T-helper 2 cell treated with Interferon-gamma antibody and Interleukin-4, amounts not matched to agents 100 ng/mL and 5 ng/mL, for 36 hours (primary cell): ENCODE measurements around the gene ACACB. TPM values are rescaled to one million over a fixed set of nuclear protein-coding genes. Genes with fewer than 3 reads are reported as not detected.

ENCODE experiments used
- intact Hi-C: fragments of 100-400 bp; cut with micrococcal nuclease; formaldehyde crosslinking; loops from one replicate; pipeline ENCODE4 v1.15.1; 2023
- total RNA-seq: library from RNA; stranded (reverse); gene quantifications from 2 replicates; pipeline ENCODE4 v1.2.3, GENCODE V29; 2022

ACACB gene
- 15.0 and 16.0 TPM in 2 replicates for total RNA-seq

- intact Hi-C loops: no loop called here
These were observed at the start of gene ACACB for GRCh38 chr12:109115758-109116610. TSS of gene ACACB (plus strand) at chr12:109116587. CDS start at chr12:109139406, 22,819 bp downstream.

- intact Hi-C loops: no loop called here
These were observed 46.8 kb upstream of the ACACB start for GRCh38 chr12:109069307-109070271.

GRCh38 chr12:109074866-109075265 is 41.5 kb upstream of the ACACB start:
- intact Hi-C loops: no loop called here

- intact Hi-C loops: no loop called here
These were observed 33.6 kb upstream of the ACACB start for GRCh38 chr12:109082751-109083150.

- intact Hi-C loops: no loop called here
These were observed 32.0 kb upstream of the ACACB start for GRCh38 chr12:109084425-109084824.

- intact Hi-C loops: no loop called here
These were observed 30.8 kb upstream of the ACACB start for GRCh38 chr12:109085590-109085989.

DNA sequence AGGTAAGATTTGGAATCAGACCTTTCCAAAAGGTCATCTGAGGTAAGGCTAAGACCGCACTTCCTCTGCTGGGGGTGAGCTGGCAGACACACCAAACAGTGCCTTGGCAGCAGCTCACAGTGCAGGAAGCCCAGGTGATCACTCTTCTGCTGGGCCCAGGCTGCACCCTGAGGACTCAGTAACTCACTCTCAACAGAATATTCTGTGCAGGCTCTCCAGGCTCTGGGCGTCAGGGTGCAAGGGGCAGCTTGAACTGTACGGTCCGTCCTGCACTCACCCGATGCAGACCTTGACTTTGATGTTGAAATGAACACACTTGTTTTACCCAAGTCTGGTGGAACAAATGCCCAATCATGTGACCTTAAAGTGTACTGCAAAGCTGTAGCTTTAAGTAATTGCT is 29.1 kb upstream of the ACACB start:
- intact Hi-C loops: no loop called here

DNA sequence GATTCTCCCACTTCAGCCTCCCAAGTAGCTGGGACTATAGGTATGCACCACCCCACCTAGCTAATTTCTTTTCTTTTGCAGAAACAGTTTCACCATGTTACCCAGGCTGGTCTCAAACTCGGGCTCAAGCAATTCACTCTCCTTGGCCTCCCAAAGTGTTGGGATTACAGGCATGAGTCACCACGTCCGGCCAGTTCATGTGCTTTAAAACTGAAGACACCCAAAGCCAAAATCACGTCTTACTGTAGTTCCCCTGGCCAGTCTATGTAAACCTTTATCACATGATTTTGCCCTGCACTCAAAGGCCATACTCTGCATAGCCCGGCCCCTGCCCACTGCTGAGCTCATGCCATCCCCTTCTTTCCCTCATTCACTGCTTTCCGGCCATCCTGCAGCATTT is 27.6 kb upstream of the ACACB start:
- intact Hi-C loops: no loop called here

DNA sequence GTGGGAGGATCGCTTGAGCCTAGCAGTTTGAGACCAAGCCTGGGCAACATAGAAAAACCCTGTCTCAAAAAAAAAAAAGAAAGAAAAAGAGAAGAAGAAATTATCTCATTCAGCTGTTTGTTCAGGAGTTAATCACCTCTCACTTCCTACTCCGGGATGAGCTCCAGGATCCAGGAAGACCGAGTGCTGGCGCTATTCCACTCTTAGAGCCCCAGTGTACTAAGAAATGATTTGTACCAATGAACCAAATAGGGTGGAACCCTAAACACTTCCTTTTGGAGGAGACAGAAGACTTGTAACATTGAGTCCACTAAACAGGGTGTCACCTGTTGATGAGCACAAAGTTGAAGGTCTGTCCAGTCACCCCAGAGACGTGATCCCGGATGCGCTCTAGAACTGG is 26.7 kb upstream of the ACACB start:
- intact Hi-C loops: loop anchor here (10.0 kb wide), 1 partner anchor 425 kb away; no protein-coding TSS in a partner anchor

DNA sequence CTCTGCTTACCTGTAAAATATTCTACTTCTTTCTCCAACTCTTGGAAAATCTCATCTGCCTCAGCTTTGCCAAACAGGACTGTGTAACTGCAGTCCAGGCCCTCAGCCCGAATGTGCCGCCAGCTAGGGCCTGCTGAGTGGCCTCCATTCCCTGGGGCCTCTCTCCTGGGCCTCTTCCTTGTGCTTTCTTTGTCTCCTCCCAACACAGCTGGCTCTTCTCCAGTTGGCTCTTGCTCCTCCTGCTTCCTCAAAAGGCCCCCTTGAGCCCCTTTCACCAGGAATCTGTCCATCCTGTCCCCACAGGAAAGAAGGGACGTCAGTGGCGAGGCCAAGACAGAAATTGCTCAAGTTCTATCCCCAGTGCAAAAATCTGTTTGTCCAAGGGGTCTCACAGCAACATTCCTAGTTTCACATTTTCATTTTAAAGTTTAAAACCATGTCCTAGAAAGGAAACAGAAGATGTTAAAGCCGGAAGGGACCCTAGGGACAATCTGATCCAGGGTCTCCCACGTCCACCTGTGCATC is 23.8 kb upstream of the ACACB start:
- intact Hi-C loops: loop anchor here (1.0 to 10.0 kb wide), 4 partner anchors 39 to 529 kb away; no protein-coding TSS in a partner anchor

DNA sequence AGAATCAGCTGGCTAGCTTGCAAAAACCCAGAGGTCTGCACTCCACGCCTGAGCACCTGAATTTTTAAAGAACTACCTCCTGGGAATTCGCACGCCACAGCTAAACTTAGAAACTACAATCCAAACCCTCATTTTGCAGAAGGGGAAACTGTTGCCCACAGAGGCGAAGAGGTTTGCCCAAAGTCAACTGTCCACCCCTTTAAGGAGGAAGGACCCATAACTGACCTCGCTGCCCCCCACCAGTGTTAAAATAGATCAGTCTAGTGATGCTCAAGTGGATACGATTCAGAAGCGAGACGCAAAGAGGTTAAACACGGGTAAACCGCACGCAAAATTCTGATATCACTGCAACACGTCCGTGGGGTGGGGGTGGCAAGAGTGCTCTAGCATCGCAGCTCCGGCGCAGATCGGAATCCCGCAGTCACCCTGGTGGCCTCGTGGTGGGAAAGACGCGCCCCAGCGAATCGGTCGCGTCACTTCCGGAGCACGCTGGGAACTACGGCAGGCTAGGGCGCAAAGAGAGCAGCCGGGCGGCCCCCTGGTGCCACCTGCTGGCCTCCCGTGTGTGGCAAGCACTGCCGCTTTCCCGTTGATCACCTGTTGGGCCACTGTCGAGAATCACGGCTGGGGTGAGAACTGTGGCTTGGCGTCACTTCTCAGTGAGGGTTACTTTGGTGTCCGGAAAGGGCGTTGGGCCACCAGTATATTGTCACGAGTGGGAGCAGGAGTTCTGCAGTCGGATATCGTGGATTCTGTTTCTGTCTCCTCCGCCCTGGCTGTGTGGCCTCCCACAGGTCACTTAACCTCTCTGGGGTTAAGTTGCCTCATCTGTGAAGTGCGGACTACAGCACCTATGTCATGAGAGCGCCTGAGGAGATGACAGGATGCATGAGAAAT is 23.1 kb upstream of the ACACB start, which contains the start of gene ALKBH2:
ALKBH2 (minus strand) TSS at position 451 of the 897 bp plus-strand sequence. CDS start 686 bp downstream, outside the sequence.
- intact Hi-C loops: loop anchor here (1.0 to 10.0 kb wide), 4 partner anchors 40 to 530 kb away; no protein-coding TSS in a partner anchor

DNA sequence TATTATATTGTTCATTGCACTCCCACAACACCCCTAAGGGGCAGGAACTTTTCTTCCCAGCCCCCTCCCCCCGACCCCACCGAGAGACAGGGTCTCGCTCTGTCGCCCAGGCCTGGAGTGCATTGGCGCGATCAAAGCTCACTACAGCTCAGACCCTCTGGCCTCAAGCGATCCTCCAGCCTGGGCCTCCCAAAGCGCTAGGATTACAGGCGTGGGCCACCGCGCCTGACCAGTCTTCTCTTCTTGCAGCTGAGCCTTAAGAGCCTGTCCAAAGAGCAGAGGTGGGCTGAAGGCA is 19.3 kb upstream of the ACACB start:
- intact Hi-C loops: loop anchor here (1.0 to 10.0 kb wide), 5 partner anchors 240 to 535 kb away; partner anchors contain the start of genes CORO1C, ISCU and SSH1

DNA sequence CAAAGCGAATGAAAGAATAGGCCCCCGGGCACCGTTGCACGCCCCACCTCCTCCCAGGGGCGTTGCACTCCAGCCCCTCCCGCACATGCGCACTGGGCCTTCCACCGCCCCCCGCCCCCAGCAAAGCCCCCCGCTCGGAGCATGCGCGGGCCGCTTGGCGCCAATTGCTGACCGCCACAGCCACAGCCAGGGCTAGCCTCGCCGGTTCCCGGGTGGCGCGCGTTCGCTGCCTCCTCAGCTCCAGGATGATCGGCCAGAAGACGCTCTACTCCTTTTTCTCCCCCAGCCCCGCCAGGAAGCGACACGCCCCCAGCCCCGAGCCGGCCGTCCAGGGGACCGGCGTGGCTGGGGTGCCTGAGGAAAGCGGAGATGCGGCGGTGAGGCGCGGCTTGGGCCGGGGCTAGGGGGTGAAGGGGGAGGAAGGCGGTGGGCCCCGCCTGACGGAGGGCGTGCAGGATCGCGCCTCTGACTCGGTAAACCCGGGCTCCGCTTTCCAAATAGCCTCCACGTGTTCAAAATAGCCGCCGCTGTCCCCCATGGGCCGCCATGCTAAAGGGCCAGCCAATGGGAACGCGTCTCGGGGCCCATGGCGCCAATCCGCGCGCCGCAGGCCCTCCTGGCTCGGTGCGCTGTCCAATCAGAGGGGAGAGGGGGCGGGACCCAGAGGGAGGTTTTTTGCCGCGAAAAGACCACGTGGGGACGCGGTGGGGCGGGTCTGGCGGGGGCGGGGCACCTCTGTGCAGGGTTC is 18.8 kb upstream of the ACACB start, which contains the start of gene UNG:
UNG (plus strand) TSS at position 163 of the 748 bp plus-strand sequence; CDS start at position 246, 83 bp downstream.
- intact Hi-C loops: loop anchor here (1.0 to 10.0 kb wide), 7 partner anchors 240 to 583 kb away; partner anchors contain the start of genes CORO1C, FICD, ISCU and SSH1

DNA sequence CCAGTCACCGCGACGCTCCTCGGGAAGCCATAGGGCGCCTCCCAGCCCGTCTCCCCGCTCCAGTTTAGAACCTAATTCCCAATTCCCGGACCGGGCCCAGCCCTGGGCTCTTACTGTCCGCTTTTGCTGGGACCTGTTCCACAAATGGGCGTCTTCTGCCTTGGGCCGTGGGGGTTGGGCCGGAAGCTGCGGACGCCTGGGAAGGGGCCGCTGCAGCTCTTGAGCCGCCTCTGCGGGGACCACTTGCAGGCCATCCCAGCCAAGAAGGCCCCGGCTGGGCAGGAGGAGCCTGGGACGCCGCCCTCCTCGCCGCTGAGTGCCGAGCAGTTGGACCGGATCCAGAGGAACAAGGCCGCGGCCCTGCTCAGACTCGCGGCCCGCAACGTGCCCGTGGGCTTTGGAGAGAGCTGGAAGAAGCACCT is 18.2 kb upstream of the ACACB start:
- intact Hi-C loops: loop anchor here (2.0 to 10.0 kb wide), 5 partner anchors 241 to 583 kb away; partner anchors contain the start of genes CORO1C, FICD and SSH1

DNA sequence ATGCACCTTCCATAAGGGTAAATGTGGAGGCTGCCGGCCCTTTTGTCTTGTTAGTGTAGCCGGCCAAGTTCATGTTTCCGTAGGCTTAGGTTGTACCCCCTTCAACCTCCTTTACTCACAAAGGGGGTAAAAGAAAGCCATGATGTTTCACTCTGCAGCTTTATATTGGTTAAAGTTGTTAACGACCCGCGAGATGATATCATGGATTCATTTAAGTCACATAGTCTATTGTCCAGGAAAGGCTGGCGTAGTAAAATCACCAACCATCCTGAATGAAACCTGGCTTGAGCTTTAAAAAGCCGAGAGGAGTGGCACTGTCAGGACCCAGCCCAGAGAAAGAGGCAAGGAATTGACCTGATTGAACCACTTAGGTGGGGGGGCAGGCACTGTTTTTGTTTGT is 17.7 kb upstream of the ACACB start:
- intact Hi-C loops: loop anchor here (1.0 to 10.0 kb wide), 6 partner anchors 56 to 584 kb away; partner anchors contain the start of genes CORO1C, FICD and SSH1

DNA sequence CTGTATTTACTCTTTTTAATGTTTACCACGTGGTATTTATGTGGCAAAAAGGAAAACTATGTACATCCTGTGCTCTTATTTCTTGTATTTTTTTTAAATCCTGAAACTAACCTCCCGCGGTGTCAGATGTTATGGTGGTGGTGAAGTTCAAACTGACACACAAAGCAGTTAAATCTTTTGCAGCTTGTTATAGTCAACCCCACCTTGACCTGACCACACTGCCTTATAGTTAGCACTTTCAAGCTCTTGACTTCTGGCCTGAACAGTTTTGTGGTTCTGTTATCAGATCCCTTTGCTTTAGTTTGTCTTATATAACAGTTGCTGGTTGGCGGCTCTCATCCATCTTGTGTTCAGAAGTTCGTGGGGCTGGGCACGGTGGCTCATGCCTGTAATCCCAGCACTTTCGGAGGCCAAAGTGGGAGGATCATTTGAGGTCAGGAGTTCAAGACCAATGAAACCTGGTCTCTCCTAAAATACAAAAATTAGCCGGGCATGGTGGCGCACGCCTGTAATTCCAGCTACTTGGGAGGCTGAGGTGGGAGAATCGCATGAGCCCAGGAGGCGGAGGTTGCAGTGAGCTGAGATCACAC is 16.9 kb upstream of the ACACB start:
- intact Hi-C loops: loop anchor here (1.0 to 10.0 kb wide), 6 partner anchors 55 to 585 kb away; partner anchors contain the start of genes CORO1C, FICD and SSH1

- intact Hi-C loops: no loop called here
These were observed 15.6 kb upstream of the ACACB start for GRCh38 chr12:109100741-109101140.

DNA sequence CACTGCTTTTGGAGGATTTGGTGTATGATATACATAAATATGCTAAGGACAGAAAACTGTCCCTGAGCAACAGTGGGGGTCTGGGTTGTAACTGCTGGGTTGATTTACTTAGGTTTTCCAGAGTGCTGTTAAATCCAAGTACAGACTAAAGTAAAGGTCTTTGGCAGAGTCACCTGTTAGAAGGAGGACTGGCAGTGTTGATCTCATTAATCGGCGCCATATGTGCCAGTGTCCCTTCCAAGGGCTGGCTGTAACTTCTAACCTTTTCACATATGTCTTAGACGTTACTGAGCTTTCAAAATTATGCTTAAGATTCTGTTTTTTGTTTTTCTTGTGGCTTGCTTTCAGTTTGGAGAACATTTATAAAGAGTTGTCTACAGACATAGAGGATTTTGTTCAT is 13.9 kb upstream of the ACACB start:
- intact Hi-C loops: no loop called here

DNA sequence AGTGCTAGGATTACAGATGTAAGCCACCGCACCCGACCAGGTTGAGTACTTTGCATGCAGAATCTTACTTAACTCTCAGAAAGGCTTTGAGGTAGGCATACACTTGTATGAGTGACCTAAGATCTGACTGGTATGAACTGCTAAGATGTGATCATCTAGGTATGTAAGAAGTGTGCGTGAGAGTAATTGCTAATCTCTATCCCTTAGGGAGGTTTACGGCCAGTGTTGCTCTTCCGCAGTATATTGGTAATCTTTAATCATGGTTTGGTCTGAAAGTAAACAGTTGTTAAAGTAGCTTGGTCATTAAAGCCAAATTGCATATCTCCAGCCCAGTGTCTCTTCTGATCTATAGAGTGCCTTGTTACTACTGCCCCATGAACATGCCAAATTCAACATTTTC is 11.2 kb upstream of the ACACB start:
- intact Hi-C loops: no loop called here
